GM12878 (cell line): Measurements from ENCODE around the gene INTU. TPM values are rescaled to one million over a fixed set of nuclear protein-coding genes. Genes with fewer than 3 reads are reported as not detected.

Experiments
- ASH2L ChIP-seq: fragments of 300-600, 200-600 bp; sonication (generic); IDR thresholded peaks from 2 replicates; pipeline ENCODE4 v1.6.1; 2017; ENCODE audit warnings: low read depth, mild to moderate bottlenecking, borderline replicate concordance
- BHLHE40 ChIP-seq, 2 experiments: fragments of 450-650 bp in 1 of 2; IDR thresholded peaks; 2 replicates each; pipeline ENCODE4 v1.6.1; 2011 to 2017; ENCODE audit warnings: low read depth in 2 of 2, borderline replicate concordance in 1 of 2, improper control_type of control experiment in 1 of 2, low read length in 1 of 2, mild to moderate bottlenecking in 1 of 2
- BRCA1 ChIP-seq: IDR thresholded peaks from 2 replicates; pipeline ENCODE4 v1.6.1; 2011; ENCODE audit warnings: low read depth, low read length, improper control_type of control experiment
- EP300 ChIP-seq, 2 experiments: fragments of 150-350 bp in 1 of 2; IDR thresholded peaks; 2 replicates each; pipeline ENCODE4 v1.6.1; 2011 to 2012; ENCODE audit warnings: low read depth in 2 of 2, low read length in 2 of 2, borderline replicate concordance in 1 of 2, improper control_type of control experiment in 1 of 2, inconsistent platforms in 1 of 2; ENCODE audit not compliant: control insufficient read depth in 1 of 2
- EZH2 ChIP-seq: IDR thresholded peaks from 2 replicates; pipeline ENCODE4 v1.6.1; 2012; ENCODE audit warnings: low read depth, mild to moderate bottlenecking, control low read depth, inconsistent platforms, low read length, borderline replicate concordance; ENCODE audit not compliant: control insufficient read depth
- HDAC2 ChIP-seq: fragments of 200-600 bp; sonication (generic); IDR thresholded peaks from 2 replicates; pipeline ENCODE4 v1.6.1; 2017
- MTA2 ChIP-seq: fragments of 450-650 bp; IDR thresholded peaks from 2 replicates; pipeline ENCODE4 v1.6.1; 2016; ENCODE audit warnings: low read depth, mild to moderate bottlenecking, moderate library complexity
- NRF1 ChIP-seq: conservative IDR thresholded peaks from 2 replicates; pipeline ENCODE4 v1.6.1; 2011; ENCODE audit warnings: mild to moderate bottlenecking, low read depth, low read length, improper control_type of control experiment
- PAX5 ChIP-seq: IDR thresholded peaks from 2 replicates; pipeline ENCODE4 v1.6.1; 2011; ENCODE audit warnings: low read depth, low read length, borderline replicate concordance
- RAD51 ChIP-seq: fragments of 450-650 bp; IDR thresholded peaks from 2 replicates; pipeline ENCODE4 v1.6.1; 2016; ENCODE audit warnings: moderate library complexity, mild to moderate bottlenecking, inconsistent platforms
- SMAD5 ChIP-seq: IDR thresholded peaks from 2 replicates; pipeline ENCODE4 v1.6.1; 2016; ENCODE audit warnings: antibody characterized with exemption, low read depth
- polyA plus RNA-seq, 11 experiments: library from polyadenylated mRNA; depleted of rRNA in 4 of 11; unstranded in 6 of 11; stranded (reverse) in 5 of 11; fragments of >200 nt; fragmentation: Nextera tagmentation in 4 of 11; fragmentation: Illumina TruSeq in 1 of 11; extraction: Ambion mirVana in 4 of 11; extraction: Trizol in 1 of 11; gene quantifications; 1 replicate in 1 of 11; 2 replicates in 10 of 11; pipeline versions ENCODE4 v1.2.1 to v1.2.3, GENCODE V29; 2011 to 2016; ENCODE audit warnings: inconsistent platforms in 2 of 11, missing spikeins in 2 of 11, low read depth in 1 of 11
- total RNA-seq, 4 experiments: library from RNA; depleted of rRNA in 3 of 4; stranded (reverse); fragments of >200 nt in 3 of 4; fragmentation: Illumina TruSeq in 1 of 4; extraction: Trizol in 1 of 4; gene quantifications; 2 replicates each; pipeline versions ENCODE4 v1.2.1 to v1.2.3, GENCODE V29; 2013 to 2021
- TF ChIP-seq, protein P1 (sequence below): IDR thresholded peaks from 2 replicates; pipeline ENCODE4 v1.6.1; 2012; ENCODE audit warnings: improper control_type of control experiment, low read depth, low read length; ENCODE audit not compliant: insufficient replicate concordance
- TF ChIP-seq, protein P2 (sequence below): IDR thresholded peaks from 2 replicates; pipeline ENCODE4 v1.6.1; 2011; ENCODE audit warnings: borderline replicate concordance, low read depth, mild to moderate bottlenecking, moderate library complexity, low read length; ENCODE audit not compliant: insufficient read depth, poor library complexity, severe bottlenecking
- TF ChIP-seq, protein P3 (sequence below): IDR thresholded peaks from 2 replicates; pipeline ENCODE4 v1.6.1; 2012; ENCODE audit warnings: low read depth, low read length, improper control_type of control experiment
- TF ChIP-seq, protein P4 (sequence below): fragments of 450-650 bp; conservative IDR thresholded peaks from 2 replicates; pipeline ENCODE4 v1.6.1; 2017; ENCODE audit warnings: mild to moderate bottlenecking, moderate library complexity
- TF ChIP-seq, protein P5 (sequence below): fragments of 450-650 bp; IDR thresholded peaks from 2 replicates; pipeline ENCODE4 v1.6.1; 2018; ENCODE audit warnings: mild to moderate bottlenecking, low read depth, moderate library complexity; ENCODE audit not compliant: partially characterized antibody

INTU gene
- total and polyA plus RNA-seq, 10 of the 15 experiments (the other 5 are each of a cell fraction or from before 2014, with no cell fraction given): under 0.01 to 0.15 (median 0.01) TPM; not detected in 4

DNA sequence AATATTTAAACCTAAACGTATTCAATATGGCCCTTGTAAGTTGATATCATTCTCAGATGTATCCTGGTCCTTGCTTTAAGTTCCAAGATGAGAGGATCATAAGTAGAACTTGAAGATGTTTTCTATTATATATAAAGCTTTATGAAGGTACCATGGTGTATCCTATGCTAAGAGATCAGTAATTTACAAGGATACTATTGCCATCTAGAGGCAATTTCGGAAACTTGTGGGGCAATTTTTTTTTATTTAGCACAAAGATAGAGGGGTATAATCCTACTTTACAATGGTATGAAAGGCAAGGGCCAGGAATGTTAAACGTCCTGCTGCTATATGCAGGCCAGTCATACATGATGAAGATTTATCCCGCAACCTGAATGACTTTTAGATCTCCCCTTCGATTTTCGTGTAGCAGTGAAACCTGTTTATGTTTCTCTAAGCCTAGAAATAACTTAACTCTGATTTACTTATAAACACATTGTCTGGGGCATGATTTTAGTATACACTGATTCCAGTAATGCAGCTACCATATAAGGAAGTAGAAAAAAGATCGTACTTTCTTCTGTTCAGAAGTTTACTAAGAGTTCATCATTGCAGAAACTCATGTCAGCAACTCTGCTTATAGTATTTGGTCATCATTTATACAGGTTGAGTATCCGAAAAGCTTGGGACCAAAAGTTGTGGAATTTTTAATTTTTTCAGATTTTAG is 100.0 kb downstream of the INTU start (continued):
- TF ChIP-seq ASH2L: no peak
- no peak for TF ChIP-seq BHLHE40 (IDR thresholded peaks at IDR 0.05; ENCODE audit: borderline replicate concordance in 1 of 2, low read depth in 2 of 2, low read length in 1 of 2)
- TF ChIP-seq, protein P1, sequence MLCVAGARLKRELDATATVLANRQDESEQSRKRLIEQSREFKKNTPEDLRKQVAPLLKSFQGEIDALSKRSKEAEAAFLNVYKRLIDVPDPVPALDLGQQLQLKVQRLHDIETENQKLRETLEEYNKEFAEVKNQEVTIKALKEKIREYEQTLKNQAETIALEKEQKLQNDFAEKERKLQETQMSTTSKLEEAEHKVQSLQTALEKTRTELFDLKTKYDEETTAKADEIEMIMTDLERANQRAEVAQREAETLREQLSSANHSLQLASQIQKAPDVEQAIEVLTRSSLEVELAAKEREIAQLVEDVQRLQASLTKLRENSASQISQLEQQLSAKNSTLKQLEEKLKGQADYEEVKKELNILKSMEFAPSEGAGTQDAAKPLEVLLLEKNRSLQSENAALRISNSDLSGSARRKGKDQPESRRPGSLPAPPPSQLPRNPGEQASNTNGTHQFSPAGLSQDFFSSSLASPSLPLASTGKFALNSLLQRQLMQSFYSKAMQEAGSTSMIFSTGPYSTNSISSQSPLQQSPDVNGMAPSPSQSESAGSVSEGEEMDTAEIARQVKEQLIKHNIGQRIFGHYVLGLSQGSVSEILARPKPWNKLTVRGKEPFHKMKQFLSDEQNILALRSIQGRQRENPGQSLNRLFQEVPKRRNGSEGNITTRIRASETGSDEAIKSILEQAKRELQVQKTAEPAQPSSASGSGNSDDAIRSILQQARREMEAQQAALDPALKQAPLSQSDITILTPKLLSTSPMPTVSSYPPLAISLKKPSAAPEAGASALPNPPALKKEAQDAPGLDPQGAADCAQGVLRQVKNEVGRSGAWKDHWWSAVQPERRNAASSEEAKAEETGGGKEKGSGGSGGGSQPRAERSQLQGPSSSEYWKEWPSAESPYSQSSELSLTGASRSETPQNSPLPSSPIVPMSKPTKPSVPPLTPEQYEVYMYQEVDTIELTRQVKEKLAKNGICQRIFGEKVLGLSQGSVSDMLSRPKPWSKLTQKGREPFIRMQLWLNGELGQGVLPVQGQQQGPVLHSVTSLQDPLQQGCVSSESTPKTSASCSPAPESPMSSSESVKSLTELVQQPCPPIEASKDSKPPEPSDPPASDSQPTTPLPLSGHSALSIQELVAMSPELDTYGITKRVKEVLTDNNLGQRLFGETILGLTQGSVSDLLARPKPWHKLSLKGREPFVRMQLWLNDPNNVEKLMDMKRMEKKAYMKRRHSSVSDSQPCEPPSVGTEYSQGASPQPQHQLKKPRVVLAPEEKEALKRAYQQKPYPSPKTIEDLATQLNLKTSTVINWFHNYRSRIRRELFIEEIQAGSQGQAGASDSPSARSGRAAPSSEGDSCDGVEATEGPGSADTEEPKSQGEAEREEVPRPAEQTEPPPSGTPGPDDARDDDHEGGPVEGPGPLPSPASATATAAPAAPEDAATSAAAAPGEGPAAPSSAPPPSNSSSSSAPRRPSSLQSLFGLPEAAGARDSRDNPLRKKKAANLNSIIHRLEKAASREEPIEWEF: no peak
- TF ChIP-seq, protein P2, sequence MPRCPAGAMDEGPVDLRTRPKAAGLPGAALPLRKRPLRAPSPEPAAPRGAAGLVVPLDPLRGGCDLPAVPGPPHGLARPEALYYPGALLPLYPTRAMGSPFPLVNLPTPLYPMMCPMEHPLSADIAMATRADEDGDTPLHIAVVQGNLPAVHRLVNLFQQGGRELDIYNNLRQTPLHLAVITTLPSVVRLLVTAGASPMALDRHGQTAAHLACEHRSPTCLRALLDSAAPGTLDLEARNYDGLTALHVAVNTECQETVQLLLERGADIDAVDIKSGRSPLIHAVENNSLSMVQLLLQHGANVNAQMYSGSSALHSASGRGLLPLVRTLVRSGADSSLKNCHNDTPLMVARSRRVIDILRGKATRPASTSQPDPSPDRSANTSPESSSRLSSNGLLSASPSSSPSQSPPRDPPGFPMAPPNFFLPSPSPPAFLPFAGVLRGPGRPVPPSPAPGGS: no peak
- no peak for TF ChIP-seq SMAD5
- TF ChIP-seq PAX5: no peak
- TF ChIP-seq BRCA1: no peak
- TF ChIP-seq HDAC2: no peak
- TF ChIP-seq EZH2: no peak
- TF ChIP-seq NRF1: no peak
- TF ChIP-seq, protein P3, sequence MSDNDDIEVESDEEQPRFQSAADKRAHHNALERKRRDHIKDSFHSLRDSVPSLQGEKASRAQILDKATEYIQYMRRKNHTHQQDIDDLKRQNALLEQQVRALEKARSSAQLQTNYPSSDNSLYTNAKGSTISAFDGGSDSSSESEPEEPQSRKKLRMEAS: no peak
- TF ChIP-seq RAD51: no peak
- TF ChIP-seq, protein P4, sequence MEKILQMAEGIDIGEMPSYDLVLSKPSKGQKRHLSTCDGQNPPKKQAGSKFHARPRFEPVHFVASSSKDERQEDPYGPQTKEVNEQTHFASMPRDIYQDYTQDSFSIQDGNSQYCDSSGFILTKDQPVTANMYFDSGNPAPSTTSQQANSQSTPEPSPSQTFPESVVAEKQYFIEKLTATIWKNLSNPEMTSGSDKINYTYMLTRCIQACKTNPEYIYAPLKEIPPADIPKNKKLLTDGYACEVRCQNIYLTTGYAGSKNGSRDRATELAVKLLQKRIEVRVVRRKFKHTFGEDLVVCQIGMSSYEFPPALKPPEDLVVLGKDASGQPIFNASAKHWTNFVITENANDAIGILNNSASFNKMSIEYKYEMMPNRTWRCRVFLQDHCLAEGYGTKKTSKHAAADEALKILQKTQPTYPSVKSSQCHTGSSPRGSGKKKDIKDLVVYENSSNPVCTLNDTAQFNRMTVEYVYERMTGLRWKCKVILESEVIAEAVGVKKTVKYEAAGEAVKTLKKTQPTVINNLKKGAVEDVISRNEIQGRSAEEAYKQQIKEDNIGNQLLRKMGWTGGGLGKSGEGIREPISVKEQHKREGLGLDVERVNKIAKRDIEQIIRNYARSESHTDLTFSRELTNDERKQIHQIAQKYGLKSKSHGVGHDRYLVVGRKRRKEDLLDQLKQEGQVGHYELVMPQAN: no peak
- no peak for TF ChIP-seq EP300 (IDR thresholded peaks at IDR 0.05; ENCODE audit: borderline replicate concordance in 1 of 2, control insufficient read depth in 1 of 2, low read depth in 2 of 2, low read length in 2 of 2)
- TF ChIP-seq, protein P5, sequence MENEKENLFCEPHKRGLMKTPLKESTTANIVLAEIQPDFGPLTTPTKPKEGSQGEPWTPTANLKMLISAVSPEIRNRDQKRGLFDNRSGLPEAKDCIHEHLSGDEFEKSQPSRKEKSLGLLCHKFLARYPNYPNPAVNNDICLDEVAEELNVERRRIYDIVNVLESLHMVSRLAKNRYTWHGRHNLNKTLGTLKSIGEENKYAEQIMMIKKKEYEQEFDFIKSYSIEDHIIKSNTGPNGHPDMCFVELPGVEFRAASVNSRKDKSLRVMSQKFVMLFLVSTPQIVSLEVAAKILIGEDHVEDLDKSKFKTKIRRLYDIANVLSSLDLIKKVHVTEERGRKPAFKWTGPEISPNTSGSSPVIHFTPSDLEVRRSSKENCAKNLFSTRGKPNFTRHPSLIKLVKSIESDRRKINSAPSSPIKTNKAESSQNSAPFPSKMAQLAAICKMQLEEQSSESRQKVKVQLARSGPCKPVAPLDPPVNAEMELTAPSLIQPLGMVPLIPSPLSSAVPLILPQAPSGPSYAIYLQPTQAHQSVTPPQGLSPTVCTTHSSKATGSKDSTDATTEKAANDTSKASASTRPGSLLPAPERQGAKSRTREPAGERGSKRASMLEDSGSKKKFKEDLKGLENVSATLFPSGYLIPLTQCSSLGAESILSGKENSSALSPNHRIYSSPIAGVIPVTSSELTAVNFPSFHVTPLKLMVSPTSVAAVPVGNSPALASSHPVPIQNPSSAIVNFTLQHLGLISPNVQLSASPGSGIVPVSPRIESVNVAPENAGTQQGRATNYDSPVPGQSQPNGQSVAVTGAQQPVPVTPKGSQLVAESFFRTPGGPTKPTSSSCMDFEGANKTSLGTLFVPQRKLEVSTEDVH: no peak
- TF ChIP-seq MTA2: no peak
